ENCODE data around the gene PRDM13.

The PRDM13 gene

GRCh38 chr6:99608886-99609482 lies 2.4 kb downstream of the PRDM13 start:
- DNase-seq (ENCODE audit: low read depth): no peak
- no peak for TF ChIP-seq CTCF (conservative IDR thresholded peaks at IDR 0.05; ENCODE audit: control insufficient read depth, insufficient read depth, low read depth, low read length)
- H3K4me3 ChIP-seq (ENCODE audit: control insufficient read depth, low read depth, low read length): no peak overlapping the region

GRCh38 chr6:99609905-99610489 lies 3.4 kb downstream of the PRDM13 start:
- DNase-seq (ENCODE audit: low read depth): no peak
- H3K4me3 ChIP-seq (ENCODE audit: control insufficient read depth, low read depth, low read length): no peak overlapping the region
- no peak for TF ChIP-seq CTCF (conservative IDR thresholded peaks at IDR 0.05; ENCODE audit: control insufficient read depth, insufficient read depth, low read depth, low read length)

GRCh38 chr6:99611148-99611547 lies 4.5 kb downstream of the PRDM13 start:
- DNase-seq (ENCODE audit: low read depth): no peak
- no peak for TF ChIP-seq CTCF (conservative IDR thresholded peaks at IDR 0.05; ENCODE audit: control insufficient read depth, insufficient read depth, low read depth, low read length)
- no peak overlapping the region for H3K4me3 ChIP-seq (ENCODE audit: control insufficient read depth, low read depth, low read length)

GRCh38 chr6:99612551-99613408 lies 6.1 kb downstream of the PRDM13 start:
- H3K4me3 ChIP-seq (ENCODE audit: control insufficient read depth, low read depth, low read length): no peak overlapping the region

GRCh38 chr6:99613409-99613704 lies 6.7 kb downstream of the PRDM13 start:
- peak; percentile 35 for TF ChIP-seq CTCF (conservative IDR thresholded peaks at IDR 0.05; ENCODE audit: control insufficient read depth, insufficient read depth, low read depth, low read length)
- H3K4me3 ChIP-seq (ENCODE audit: control insufficient read depth, low read depth, low read length): no peak overlapping the region
- DNase-seq (ENCODE audit: low read depth): peak; percentile 34

More at GRCh38 chr6:99612551-99613408, 6.1 kb downstream of the PRDM13 start:
- TF ChIP-seq CTCF (conservative IDR thresholded peaks at IDR 0.05; ENCODE audit: control insufficient read depth, insufficient read depth, low read depth, low read length): no peak
- no peak for DNase-seq (ENCODE audit: low read depth)

- no peak for DNase-seq (ENCODE audit: low read depth)
- H3K4me3 ChIP-seq (ENCODE audit: control insufficient read depth, low read depth, low read length): no peak overlapping the region
Measured at GRCh38 chr6:99613705-99614429, 7.2 kb downstream of the PRDM13 start.

More at GRCh38 chr6:99613705-99614429, 7.2 kb downstream of the PRDM13 start:
- TF ChIP-seq CTCF (conservative IDR thresholded peaks at IDR 0.05; ENCODE audit: control insufficient read depth, insufficient read depth, low read depth, low read length): no peak
